ENCODE measurements around the gene KIF15. TPM values are rescaled to one million over a fixed set of nuclear protein-coding genes. Genes with fewer than 3 reads are reported as not detected.

Gene KIF15, protein sequence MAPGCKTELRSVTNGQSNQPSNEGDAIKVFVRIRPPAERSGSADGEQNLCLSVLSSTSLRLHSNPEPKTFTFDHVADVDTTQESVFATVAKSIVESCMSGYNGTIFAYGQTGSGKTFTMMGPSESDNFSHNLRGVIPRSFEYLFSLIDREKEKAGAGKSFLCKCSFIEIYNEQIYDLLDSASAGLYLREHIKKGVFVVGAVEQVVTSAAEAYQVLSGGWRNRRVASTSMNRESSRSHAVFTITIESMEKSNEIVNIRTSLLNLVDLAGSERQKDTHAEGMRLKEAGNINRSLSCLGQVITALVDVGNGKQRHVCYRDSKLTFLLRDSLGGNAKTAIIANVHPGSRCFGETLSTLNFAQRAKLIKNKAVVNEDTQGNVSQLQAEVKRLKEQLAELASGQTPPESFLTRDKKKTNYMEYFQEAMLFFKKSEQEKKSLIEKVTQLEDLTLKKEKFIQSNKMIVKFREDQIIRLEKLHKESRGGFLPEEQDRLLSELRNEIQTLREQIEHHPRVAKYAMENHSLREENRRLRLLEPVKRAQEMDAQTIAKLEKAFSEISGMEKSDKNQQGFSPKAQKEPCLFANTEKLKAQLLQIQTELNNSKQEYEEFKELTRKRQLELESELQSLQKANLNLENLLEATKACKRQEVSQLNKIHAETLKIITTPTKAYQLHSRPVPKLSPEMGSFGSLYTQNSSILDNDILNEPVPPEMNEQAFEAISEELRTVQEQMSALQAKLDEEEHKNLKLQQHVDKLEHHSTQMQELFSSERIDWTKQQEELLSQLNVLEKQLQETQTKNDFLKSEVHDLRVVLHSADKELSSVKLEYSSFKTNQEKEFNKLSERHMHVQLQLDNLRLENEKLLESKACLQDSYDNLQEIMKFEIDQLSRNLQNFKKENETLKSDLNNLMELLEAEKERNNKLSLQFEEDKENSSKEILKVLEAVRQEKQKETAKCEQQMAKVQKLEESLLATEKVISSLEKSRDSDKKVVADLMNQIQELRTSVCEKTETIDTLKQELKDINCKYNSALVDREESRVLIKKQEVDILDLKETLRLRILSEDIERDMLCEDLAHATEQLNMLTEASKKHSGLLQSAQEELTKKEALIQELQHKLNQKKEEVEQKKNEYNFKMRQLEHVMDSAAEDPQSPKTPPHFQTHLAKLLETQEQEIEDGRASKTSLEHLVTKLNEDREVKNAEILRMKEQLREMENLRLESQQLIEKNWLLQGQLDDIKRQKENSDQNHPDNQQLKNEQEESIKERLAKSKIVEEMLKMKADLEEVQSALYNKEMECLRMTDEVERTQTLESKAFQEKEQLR (N-terminal part only)
- total RNA-seq = 1 to 10 TPM; 1.0 to 5.2 (median 3.2) TPM
- 1 to 10 TPM in 2 of 3 donors, under 1 TPM in 1; 0.74 to 4.2 (median 1.2) TPM for polyA plus RNA-seq
- long read RNA-seq, donor 1, partial matches to known transcripts = 6 of 6 reads
- long read RNA-seq, donor 1, other reads (novel, unspliced or antisense) = 0 of 6 reads
- long read RNA-seq, donor 2 = 0 reads

DNA sequence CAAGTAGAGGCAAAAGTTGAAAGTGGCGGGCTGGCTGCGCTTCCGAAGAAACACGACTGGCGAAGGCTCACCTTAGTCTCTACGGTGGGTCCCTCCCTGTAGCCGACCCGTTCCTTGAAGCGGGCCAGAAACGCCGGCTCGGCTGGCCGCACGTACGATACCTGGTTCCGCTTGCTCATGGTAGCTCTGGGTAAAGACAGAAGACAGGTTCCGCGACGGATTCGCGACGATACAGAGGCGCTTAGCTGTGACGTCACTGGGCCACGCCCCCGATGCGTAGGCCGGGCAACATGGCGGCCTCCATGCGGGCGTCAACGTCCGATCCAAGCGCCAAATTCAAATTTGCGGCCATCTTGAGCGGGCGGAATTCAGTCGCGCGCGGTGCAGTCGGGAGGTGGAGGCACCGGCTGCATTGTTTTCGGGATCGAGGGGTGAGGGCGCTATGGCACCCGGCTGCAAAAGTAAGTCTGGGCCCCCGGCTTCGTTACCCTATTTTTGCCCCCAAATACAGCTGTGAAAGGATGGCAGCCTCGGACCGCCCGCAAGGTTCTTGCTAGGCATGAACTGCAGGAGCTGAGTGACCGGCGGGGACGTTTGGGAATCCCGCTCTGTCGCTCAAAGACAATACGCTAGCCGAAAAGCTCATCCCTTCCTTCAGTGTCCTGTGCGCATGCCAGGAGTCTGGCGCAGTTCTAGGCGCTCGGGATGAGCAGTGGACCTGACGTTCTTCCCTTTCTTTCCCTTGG, at the start of gene KIF15, which contains the start of gene KIAA1143:
KIF15 (plus strand) TSS at position 371 of the 746 bp plus-strand sequence; CDS start at position 443, 72 bp downstream.
KIAA1143 (minus strand) TSS at position 196 of the 746 bp plus-strand sequence; CDS start at position 179, 17 bp downstream.
- Histone ChIP-seq H3K9me3 (peaks cover 0 to 36% (median 21%) of the 10 kb centered on the region in 8 donors), H3K27me3 (replicated peaks in 1 of 7) (no peaks in the 10 kb centered on the region), H3K4me1 (peaks cover 8 to 26% (median 21%) of the 10 kb centered on the region in 6 donors), H3K4me3 (peak within 1 kb of the TSS; percentile 68 to 94 (median 74)), H3K27ac (peak within 1 kb of the TSS; percentile 63 to 90 (median 84)), H3K36me3 (peaks cover 0 to 37% (median 4%) of the 10 kb centered on the region in 6 donors)
- DNase-seq = peak; percentile 98
- intact Hi-C loops (cut with DNase I; ENCODE audit: low total_unique reads) = no loop called here
- WGBS, 5 donors = 0 to 1% (median 0%) methylated on average over 36 to 64 of the region's 64 CpGs
- TF ChIP-seq POLR2AphosphoS5 (IDR thresholded peaks at IDR 0.05) (peak; percentile 93 to 97 (median 95)), POLR2A (IDR thresholded peaks at IDR 0.05) (peak in 2 of 3 donors; percentile 15 to 32)
- TF ChIP-seq, protein P1, sequence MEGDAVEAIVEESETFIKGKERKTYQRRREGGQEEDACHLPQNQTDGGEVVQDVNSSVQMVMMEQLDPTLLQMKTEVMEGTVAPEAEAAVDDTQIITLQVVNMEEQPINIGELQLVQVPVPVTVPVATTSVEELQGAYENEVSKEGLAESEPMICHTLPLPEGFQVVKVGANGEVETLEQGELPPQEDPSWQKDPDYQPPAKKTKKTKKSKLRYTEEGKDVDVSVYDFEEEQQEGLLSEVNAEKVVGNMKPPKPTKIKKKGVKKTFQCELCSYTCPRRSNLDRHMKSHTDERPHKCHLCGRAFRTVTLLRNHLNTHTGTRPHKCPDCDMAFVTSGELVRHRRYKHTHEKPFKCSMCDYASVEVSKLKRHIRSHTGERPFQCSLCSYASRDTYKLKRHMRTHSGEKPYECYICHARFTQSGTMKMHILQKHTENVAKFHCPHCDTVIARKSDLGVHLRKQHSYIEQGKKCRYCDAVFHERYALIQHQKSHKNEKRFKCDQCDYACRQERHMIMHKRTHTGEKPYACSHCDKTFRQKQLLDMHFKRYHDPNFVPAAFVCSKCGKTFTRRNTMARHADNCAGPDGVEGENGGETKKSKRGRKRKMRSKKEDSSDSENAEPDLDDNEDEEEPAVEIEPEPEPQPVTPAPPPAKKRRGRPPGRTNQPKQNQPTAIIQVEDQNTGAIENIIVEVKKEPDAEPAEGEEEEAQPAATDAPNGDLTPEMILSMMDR (IDR thresholded peaks at IDR 0.05 in 8 of 11, conservative IDR thresholded peaks at IDR 0.05 in 3 of 11) = peak in 2 of 11 experiments; percentile 27

DNA sequence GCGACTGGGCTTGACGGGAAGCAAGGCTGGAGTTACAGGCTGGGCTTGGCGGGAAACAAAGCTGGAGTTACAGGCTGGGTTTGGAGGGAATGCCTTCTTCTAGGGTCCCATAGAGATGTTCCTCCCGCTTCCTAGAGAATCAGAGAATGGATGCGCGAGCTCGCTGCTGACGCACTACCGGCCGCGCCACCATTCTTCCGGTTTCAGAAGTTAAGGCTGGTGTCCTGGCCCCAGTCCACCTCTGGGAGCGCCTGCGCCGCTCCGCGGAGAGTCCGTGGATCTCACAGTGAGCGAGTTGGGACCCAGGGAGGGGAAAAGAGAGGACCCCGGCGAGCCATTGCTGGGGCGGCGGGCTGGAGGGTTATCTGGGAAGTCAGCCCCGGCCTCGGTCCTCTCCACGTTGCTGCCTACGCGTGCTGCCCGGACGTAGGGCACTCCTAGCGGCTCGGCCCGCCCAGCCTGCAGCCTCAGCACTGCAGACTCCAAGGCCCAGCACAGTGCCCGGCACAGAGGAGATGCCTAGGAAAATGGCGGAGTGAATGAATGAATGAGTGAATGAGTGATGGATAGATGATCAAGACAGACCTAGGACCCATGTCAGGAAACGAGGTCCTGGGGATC, 49.0 kb upstream of the KIF15 start, which contains the start of gene ZNF502:
ZNF502 (plus strand) TSS at position 206 of the 621 bp plus-strand sequence. CDS start 7,602 bp downstream, outside the sequence.
- 3 to 5% (median 4%) methylated on average over 33 to 36 of the region's 36 CpGs for WGBS, 5 donors
- H3K4me3 ChIP-seq = peak within 1 kb of the TSS; percentile 41 to 89 (median 72)
- H3K4me1 ChIP-seq = peaks cover 0 to 11% (median 6%) of the 10 kb centered on the region in 6 donors
- peak within 1 kb of the TSS in 7 of 8 donors; percentile 68 to 79 (median 72) for H3K27ac ChIP-seq
- peaks cover 0 to 21% (median 0%) of the 10 kb centered on the region in 7 donors for H3K27me3 ChIP-seq (replicated peaks in 1 of 7)
- intact Hi-C loops (cut with DNase I; ENCODE audit: low total_unique reads) = no loop called here
- peaks cover 9 to 89% (median 65%) of the 10 kb centered on the region in 8 donors for H3K9me3 ChIP-seq
- peaks cover 0 to 27% (median 4%) of the 10 kb centered on the region in 6 donors for H3K36me3 ChIP-seq
- peak; percentile 89 for DNase-seq
- no peak for TF ChIP-seq POLR2A (IDR thresholded peaks at IDR 0.05)
- peak; percentile 72 to 83 (median 78) for TF ChIP-seq POLR2AphosphoS5 (IDR thresholded peaks at IDR 0.05)
- TF ChIP-seq, protein P1 (IDR thresholded peaks at IDR 0.05 in 8 of 11, conservative IDR thresholded peaks at IDR 0.05 in 3 of 11) = peak in 8 of 11 experiments; percentile 5 to 47 (median 33)
